GM12891 (cell line): Measurements from ENCODE around the gene GRAMD1A.
"Not testable (repeated sequence)": the region's sequence is repeated elsewhere in the genome, so short reads cannot be mapped to it uniquely, and the experiment has no call there.

Experiments used
- DNase-seq: peaks from one replicate; pipeline ENCODE4 v3.0.0; 2011; ENCODE audit warnings: low spot score; ENCODE audit not compliant: insufficient read length
- FAIRE-seq: peaks from 2 replicates; lab custom pipeline; 2011; peaks lifted over from hg19 to GRCh38; lab: Jason Lieb, UNC
- PAX5 ChIP-seq: IDR thresholded peaks from 2 replicates; pipeline ENCODE4 v1.6.1; 2011; ENCODE audit warnings: low read length, moderate library complexity, mild to moderate bottlenecking; ENCODE audit not compliant: insufficient read depth, severe bottlenecking
- POLR2A ChIP-seq: IDR thresholded peaks from 2 replicates; pipeline ENCODE4 v1.6.1; 2011; ENCODE audit warnings: low read depth, low read length, control low read depth
- POLR2AphosphoS5 ChIP-seq: IDR thresholded peaks from 2 replicates; pipeline ENCODE4 v1.6.1; 2011; ENCODE audit warnings: low read depth, low read length, control low read depth
- POU2F2 ChIP-seq: IDR thresholded peaks from 2 replicates; pipeline ENCODE4 v1.6.1; 2011; ENCODE audit warnings: low read depth, mild to moderate bottlenecking, control low read depth, low read length, moderate library complexity
- SPI1 ChIP-seq: IDR thresholded peaks from 2 replicates; pipeline ENCODE4 v1.6.1; 2011; ENCODE audit warnings: low read depth, low read length, control low read depth
- TAF1 ChIP-seq: IDR thresholded peaks from 2 replicates; pipeline ENCODE4 v1.6.1; 2011; ENCODE audit warnings: low read depth, low read length, control low read depth

Gene GRAMD1A

GRCh38 chr19:35009424-35010415 is 9.6 kb downstream of the GRAMD1A start:
- no peak for TF ChIP-seq PAX5
- no peak for TF ChIP-seq POLR2A
- no peak for TF ChIP-seq TAF1
- FAIRE-seq (no peak), DNase-seq (no peak)

DNA sequence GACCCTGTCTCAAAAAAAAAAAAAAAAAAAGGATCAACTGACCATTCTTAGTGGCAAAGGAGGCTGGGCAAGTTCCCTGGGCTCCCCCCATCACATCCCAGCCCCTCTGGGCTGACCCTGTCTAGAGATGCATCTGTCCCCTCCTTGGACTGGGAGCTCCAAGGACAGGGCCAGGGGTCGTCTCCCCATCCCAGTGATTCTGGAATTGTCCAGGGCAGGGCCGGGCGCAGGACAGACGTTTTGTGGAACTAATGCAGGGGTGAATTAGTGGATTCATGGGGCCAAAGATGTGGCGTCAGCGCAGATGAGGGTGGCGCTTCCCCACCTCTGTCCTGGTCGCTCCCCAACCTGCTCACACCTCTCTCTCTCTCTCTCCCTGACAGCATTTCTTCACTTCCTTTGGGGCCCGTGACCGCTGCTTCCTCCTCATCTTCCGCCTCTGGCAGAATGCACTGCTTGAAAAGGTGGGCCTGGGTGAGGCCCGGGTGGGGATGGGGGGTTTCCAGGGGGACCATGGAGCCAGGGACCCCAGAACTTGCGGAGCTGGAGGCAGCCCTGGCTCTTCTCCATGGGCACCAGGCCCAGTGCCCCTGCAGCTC is 11.1 kb downstream of the GRAMD1A start:
- DNase-seq = no peak
- TF ChIP-seq SPI1 (no peak), POU2F2 (no peak), PAX5 (no peak), POLR2A (no peak), POLR2AphosphoS5 (no peak), TAF1 (no peak)
- FAIRE-seq = no peak

DNA sequence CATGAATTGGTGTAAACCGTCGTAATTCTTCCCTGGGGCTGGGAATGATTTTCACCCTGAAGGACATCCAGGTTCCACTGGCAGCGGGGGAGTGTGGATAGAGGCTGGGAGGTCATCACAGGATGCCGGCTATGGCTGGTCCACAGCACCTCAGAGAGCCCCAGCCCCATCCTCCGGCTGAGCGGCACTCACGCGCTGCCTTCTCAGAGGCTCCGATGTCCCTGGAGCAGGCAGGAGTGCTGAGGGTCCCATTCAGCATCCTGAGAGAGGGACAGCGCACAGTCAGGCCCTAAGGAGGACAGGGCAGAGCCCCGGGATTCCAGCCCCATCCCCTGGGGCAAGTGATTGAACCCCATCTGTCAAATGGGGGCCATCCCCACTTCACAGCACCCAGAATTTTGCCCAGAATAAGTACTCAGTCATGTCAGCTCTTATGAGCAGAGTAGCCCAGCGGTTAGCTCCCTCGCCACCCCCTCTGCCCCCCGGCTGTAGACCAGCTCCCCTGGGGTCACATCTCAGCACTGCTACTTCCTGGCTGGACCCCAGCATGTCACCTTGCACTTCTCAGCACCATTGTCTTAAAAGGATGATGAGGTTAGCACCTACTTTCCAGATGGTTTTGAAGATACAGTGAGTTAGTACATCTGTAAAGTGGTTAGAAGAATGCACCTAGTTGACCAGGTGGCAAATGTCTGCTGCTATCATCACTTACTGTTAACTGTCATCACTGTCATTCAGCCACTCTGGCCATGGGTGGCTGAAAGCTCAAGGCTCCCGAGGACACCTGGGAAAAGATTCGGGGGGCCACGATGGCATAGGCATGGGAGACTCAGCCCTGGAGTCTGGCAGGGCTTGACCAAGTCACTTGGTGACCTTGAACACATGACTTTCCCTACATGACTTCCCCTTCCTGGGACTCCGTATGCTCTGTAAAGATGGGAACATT is 11.9 kb downstream of the GRAMD1A start:
- no peak for DNase-seq
- peak; percentile 65 for FAIRE-seq
- no peak for TF ChIP-seq TAF1
- TF ChIP-seq POLR2A = no peak
- TF ChIP-seq POU2F2 = no peak
- TF ChIP-seq SPI1 = no peak
- no peak for TF ChIP-seq PAX5
- no peak for TF ChIP-seq POLR2AphosphoS5

GRCh38 chr19:35013041-35013819 is 13.1 kb downstream of the GRAMD1A start:
- no peak for TF ChIP-seq PAX5
- 0 out of 2 replicates have a peak, but pooled peaks have one; percentile 35 for TF ChIP-seq POLR2AphosphoS5
- TF ChIP-seq TAF1 = no peak
- no peak for TF ChIP-seq SPI1
- TF ChIP-seq POU2F2 = 0 out of 2 replicates have a peak, but pooled peaks have one; percentile 9
- no peak; the same call in 1 of the 2 replicates for TF ChIP-seq POLR2A
- FAIRE-seq (peak; percentile 82), DNase-seq (peak; percentile 95)

- no peak for TF ChIP-seq POLR2AphosphoS5
- TF ChIP-seq TAF1 = no peak
- no peak for TF ChIP-seq POU2F2
- TF ChIP-seq PAX5 = no peak
- no peak for TF ChIP-seq SPI1
- no peak for TF ChIP-seq POLR2A
- FAIRE-seq = peak; percentile 67
- DNase-seq = no peak
Observed at GRCh38 chr19:35013820-35014754, 14.0 kb downstream of the GRAMD1A start.

GRCh38 chr19:35014774-35015173 is 14.7 kb downstream of the GRAMD1A start:
- FAIRE-seq, DNase-seq: not testable (repeated sequence)

GRCh38 chr19:35015270-35015953 is 15.3 kb downstream of the GRAMD1A start:
- no peak for FAIRE-seq

More at GRCh38 chr19:35015270-35015953, 15.3 kb downstream of the GRAMD1A start:
- TF ChIP-seq POLR2A (no peak), POU2F2 (no peak), POLR2AphosphoS5 (no peak), PAX5 (no peak), SPI1 (no peak), TAF1 (no peak)
- no peak for DNase-seq
